Mesenchymal stem cell (in vitro differentiated cells and primary cell): Measurements from ENCODE around the gene NDST3.
A peak's percentile ranks its signal among the peaks of the same experiment; 100 is the strongest.

ENCODE experiments used
- DNase-seq: peaks from one replicate; pipeline ENCODE4 v3.0.0-alpha.2; 2013
- H2AFZ ChIP-seq: one replicate; pipeline ENCODE4 v1.6.1; 2013; ENCODE audit warnings: low read depth, mild to moderate bottlenecking, control low read depth, inconsistent platforms, low read length, moderate library complexity
- H2AK5ac ChIP-seq: 2 replicates; pipeline ENCODE4 v1.6.1; 2013; ENCODE audit warnings: low read length, moderate library complexity, mild to moderate bottlenecking, inconsistent platforms; ENCODE audit not compliant: severe bottlenecking
- H2BK120ac ChIP-seq: one replicate; pipeline ENCODE4 v1.6.1; 2013; ENCODE audit warnings: low read depth, mild to moderate bottlenecking, inconsistent platforms, low read length, moderate library complexity
- H2BK12ac ChIP-seq, 2 experiments: one replicate each; pipeline ENCODE4 v1.6.1; 2013; ENCODE audit warnings: inconsistent platforms in 2 of 2, low read length in 2 of 2, mild to moderate bottlenecking in 2 of 2, moderate library complexity in 2 of 2, control low read depth in 1 of 2
- H2BK15ac ChIP-seq: one replicate; pipeline ENCODE4 v1.6.1; 2013; ENCODE audit warnings: mild to moderate bottlenecking, low read depth, inconsistent platforms; ENCODE audit not compliant: poor library complexity, severe bottlenecking
- H2BK5ac ChIP-seq: 2 replicates; pipeline ENCODE4 v1.6.1; 2013; ENCODE audit warnings: low read depth, mild to moderate bottlenecking, low read length, control low read depth, inconsistent platforms; ENCODE audit not compliant: poor library complexity, severe bottlenecking
- H3K14ac ChIP-seq, 2 experiments: one replicate each; pipeline ENCODE4 v1.6.1; 2013; ENCODE audit warnings: inconsistent platforms in 2 of 2, low read length in 2 of 2, control low read depth in 1 of 2, mild to moderate bottlenecking in 1 of 2, moderate library complexity in 1 of 2
- H3K18ac ChIP-seq, 2 experiments: one replicate each; pipeline ENCODE4 v1.6.1; 2013; ENCODE audit warnings: inconsistent platforms in 2 of 2, low read length in 2 of 2, control low read depth in 1 of 2, low read depth in 1 of 2, mild to moderate bottlenecking in 1 of 2
- H3K23ac ChIP-seq, 2 experiments: one replicate each; pipeline ENCODE4 v1.6.1; 2013; ENCODE audit warnings: inconsistent platforms in 2 of 2, low read length in 2 of 2, mild to moderate bottlenecking in 2 of 2, moderate library complexity in 2 of 2, control low read depth in 1 of 2
- H3K27ac ChIP-seq: 2 replicates; pipeline ENCODE4 v1.5.1; 2013; ENCODE audit warnings: mild to moderate bottlenecking, moderate library complexity, low read length, control low read depth, inconsistent platforms; ENCODE audit not compliant: poor library complexity, severe bottlenecking
- H3K27me3 ChIP-seq, 2 experiments: 2 replicates each; pipeline versions ENCODE4 v1.6.1 to v1.7.0; 2013; ENCODE audit warnings: low read length in 2 of 2, mild to moderate bottlenecking in 2 of 2, moderate library complexity in 2 of 2, control low read depth in 1 of 2, inconsistent platforms in 1 of 2; ENCODE audit not compliant: control insufficient read depth in 1 of 2, insufficient read depth in 1 of 2
- H3K36me3 ChIP-seq, 2 experiments: 2 replicates each; pipeline versions ENCODE4 v1.6.1 to v1.7.0; 2013; ENCODE audit warnings: low read length in 2 of 2, control low read depth in 1 of 2, inconsistent platforms in 1 of 2, low read depth in 1 of 2, mild to moderate bottlenecking in 1 of 2; ENCODE audit not compliant: insufficient read depth in 2 of 2, control insufficient read depth in 1 of 2
- H3K4ac ChIP-seq, 2 experiments: one replicate each; pipeline ENCODE4 v1.6.1; 2013; ENCODE audit warnings: inconsistent platforms in 2 of 2, low read length in 2 of 2, mild to moderate bottlenecking in 2 of 2, moderate library complexity in 2 of 2, control low read depth in 1 of 2, low read depth in 1 of 2
- H3K4me1 ChIP-seq: 2 replicates; pipeline ENCODE4 v1.6.1; 2013; ENCODE audit warnings: low read depth, low read length, control low read depth; ENCODE audit not compliant: control insufficient read depth, insufficient read depth
- H3K4me2 ChIP-seq: 2 replicates; pipeline ENCODE4 v1.6.1; 2013; ENCODE audit warnings: low read length, mild to moderate bottlenecking, inconsistent platforms; ENCODE audit not compliant: poor library complexity, severe bottlenecking
- H3K4me3 ChIP-seq, 2 experiments: 2 replicates each; pipeline versions ENCODE4 v1.5.1 to v1.7.0; 2013; ENCODE audit warnings: low read length in 2 of 2, mild to moderate bottlenecking in 2 of 2, control low read depth in 1 of 2, low read depth in 1 of 2; ENCODE audit not compliant: insufficient read depth in 1 of 2
- H3K79me1 ChIP-seq: replicated peaks from 2 replicates; pipeline ENCODE4 v1.6.1; 2013; ENCODE audit warnings: mild to moderate bottlenecking, control low read depth, low read length, inconsistent platforms; ENCODE audit not compliant: poor library complexity, severe bottlenecking
- H3K9ac ChIP-seq: 2 replicates; pipeline ENCODE4 v1.7.0; 2013; ENCODE audit warnings: mild to moderate bottlenecking, low read length, moderate library complexity
- H3K9me3 ChIP-seq: 2 replicates; pipeline ENCODE4 v1.7.0; 2013; ENCODE audit warnings: mild to moderate bottlenecking, low read length; ENCODE audit not compliant: control insufficient read depth
- H4K8ac ChIP-seq: one replicate; pipeline ENCODE4 v1.6.1; 2013; ENCODE audit warnings: inconsistent platforms, mild to moderate bottlenecking, low read length, moderate library complexity
- H4K91ac ChIP-seq: one replicate; pipeline ENCODE4 v1.6.1; 2013; ENCODE audit warnings: mild to moderate bottlenecking, low read length, inconsistent platforms
- WGBS: methylation state at CpG from one replicate; pipeline ENCODE4 v1.1.7; 2013; ENCODE audit warnings: mixed read lengths; 5-methylcytosine and 5-hydroxymethylcytosine counted together

NDST3 gene

GRCh38 chr4:118102195-118102594 is 67.9 kb downstream of the NDST3 start:
- Histone ChIP-seq H3K4me1 (no peaks in the 10 kb centered on the region), H2BK12ac (no peak overlapping the region), H3K14ac (no peak overlapping the region), H3K4me2 (no peak overlapping the region), H2BK15ac (no peak overlapping the region), H3K27me3 (no peaks in the 10 kb centered on the region), H3K23ac (no peak overlapping the region), H3K18ac (no peak overlapping the region), H3K9me3 (no peaks in the 10 kb centered on the region), H2BK120ac (no peak overlapping the region), H2AFZ (no peak overlapping the region), H3K4ac (no peak overlapping the region), H3K9ac (no peak overlapping the region), H2BK5ac (no peak overlapping the region), H2AK5ac (no peak overlapping the region), H3K79me1 (no peaks in the 10 kb centered on the region), H3K36me3 (no peaks in the 10 kb centered on the region), H4K8ac (no peak overlapping the region), H3K4me3 (no peak overlapping the region), H4K91ac (no peak overlapping the region), H3K27ac (no peak overlapping the region)
- DNase-seq, result no peak
- 100% methylated on average over 1 of the region's 2 CpGs for WGBS

GRCh38 chr4:118112117-118113046 is 78.1 kb downstream of the NDST3 start:
- Histone ChIP-seq H4K91ac (no peak overlapping the region), H2BK120ac (no peak overlapping the region)
- 71% methylated on average over 1 of the region's 2 CpGs for WGBS

GRCh38 chr4:118113220-118113619 is 78.9 kb downstream of the NDST3 start:
- no peak overlapping the region for H3K4me2 ChIP-seq
- H4K91ac ChIP-seq, result no peak overlapping the region
- 80% methylated on average over 1 of the region's 2 CpGs for whole genome bisulfite sequencing
- H3K79me1 ChIP-seq, result no peaks in the 10 kb centered on the region
- no peak overlapping the region for H2AFZ ChIP-seq
- H2BK15ac ChIP-seq, result no peak overlapping the region
- no peak overlapping the region for H2AK5ac ChIP-seq
- no peak overlapping the region for H3K4me3 ChIP-seq
- no peak overlapping the region for H3K18ac ChIP-seq
- H3K9me3 ChIP-seq, result no peaks in the 10 kb centered on the region
- no peaks in the 10 kb centered on the region for H3K27me3 ChIP-seq
- H2BK12ac ChIP-seq, result no peak overlapping the region
- no peak overlapping the region for H3K9ac ChIP-seq
- peak; percentile 53 for DNase-seq
- H3K27ac ChIP-seq, result no peak overlapping the region
- H2BK5ac ChIP-seq, result no peak overlapping the region
- no peak overlapping the region for H3K23ac ChIP-seq
- no peak overlapping the region for H2BK120ac ChIP-seq
- no peak overlapping the region for H3K14ac ChIP-seq
- no peak overlapping the region for H4K8ac ChIP-seq
- H3K36me3 ChIP-seq, result no peaks in the 10 kb centered on the region
- no peak overlapping the region for H3K4ac ChIP-seq
- no peaks in the 10 kb centered on the region for H3K4me1 ChIP-seq

More at GRCh38 chr4:118112117-118113046, 78.1 kb downstream of the NDST3 start:
- Histone ChIP-seq H3K23ac (no peak overlapping the region), H3K4me1 (no peaks in the 10 kb centered on the region), H3K4me3 (no peak overlapping the region), H3K14ac (no peak overlapping the region), H3K27ac (no peak overlapping the region), H3K4me2 (no peak overlapping the region), H4K8ac (no peak overlapping the region), H3K9ac (no peak overlapping the region), H3K9me3 (no peaks in the 10 kb centered on the region), H3K36me3 (no peaks in the 10 kb centered on the region), H3K27me3 (no peaks in the 10 kb centered on the region), H2AFZ (no peak overlapping the region), H2BK5ac (no peak overlapping the region), H3K18ac (no peak overlapping the region), H3K79me1 (no peaks in the 10 kb centered on the region), H2AK5ac (no peak overlapping the region), H2BK15ac (no peak overlapping the region), H2BK12ac (no peak overlapping the region), H3K4ac (no peak overlapping the region)
- DNase-seq, result peak; percentile 57

GRCh38 chr4:118114720-118115119 is 80.4 kb downstream of the NDST3 start:
- H3K4me1 ChIP-seq, result no peaks in the 10 kb centered on the region
- H4K8ac ChIP-seq, result no peak overlapping the region
- peak; percentile 6 for DNase-seq
- H3K4me2 ChIP-seq, result no peak overlapping the region
- H3K9me3 ChIP-seq, result no peaks in the 10 kb centered on the region
- H3K27me3 ChIP-seq, result no peaks in the 10 kb centered on the region
- no peak overlapping the region for H3K14ac ChIP-seq
- 100% methylated on average over 2 of the region's 3 CpGs for WGBS
- H4K91ac ChIP-seq, result no peak overlapping the region
- H3K36me3 ChIP-seq, result no peaks in the 10 kb centered on the region
- H3K9ac ChIP-seq, result no peak overlapping the region
- no peak overlapping the region for H3K4me3 ChIP-seq
- H2AK5ac ChIP-seq, result no peak overlapping the region
- H3K79me1 ChIP-seq, result no peaks in the 10 kb centered on the region
- no peak overlapping the region for H3K27ac ChIP-seq
- H3K4ac ChIP-seq, result no peak overlapping the region
- H3K18ac ChIP-seq, result no peak overlapping the region
- no peak overlapping the region for H3K23ac ChIP-seq
- H2AFZ ChIP-seq, result no peak overlapping the region
- H2BK15ac ChIP-seq, result no peak overlapping the region
- no peak overlapping the region for H2BK12ac ChIP-seq
- no peak overlapping the region for H2BK5ac ChIP-seq
- no peak overlapping the region for H2BK120ac ChIP-seq
